CD4-positive, CD25-positive, alpha-beta regulatory T cell (primary cell): ENCODE data around the gene LHX5. TPM values are rescaled to one million over a fixed set of nuclear protein-coding genes. Genes with fewer than 3 reads are reported as not detected.
"Not testable (repeated sequence)": the region's sequence is repeated elsewhere in the genome, so short reads cannot be mapped to it uniquely, and the experiment has no call there.

Experiments used
- ATAC-seq, 2 donors: fragments of 150-1000 bp; cut with Tn5 transposase; one replicate each; pipeline ENCODE4 v1.10.0; 2021; ENCODE audit warnings: low read depth in 2 of 2, moderate number of reproducible peaks in 2 of 2, moderate library complexity in 1 of 2
- DNase-seq, 3 donors: peaks; one replicate each; pipeline versions ENCODE4 v3.0.0 to v3.0.0-alpha.2; 2012 to 2022; ENCODE audit warnings: mixed read lengths in 1 of 3
- H3K27ac ChIP-seq: one replicate; pipeline ENCODE4 v1.7.0; 2013; ENCODE audit warnings: mild to moderate bottlenecking, low read length; ENCODE audit not compliant: insufficient read depth, poor library complexity, severe bottlenecking
- H3K27me3 ChIP-seq: one replicate; pipeline ENCODE4 v1.7.0; 2013; ENCODE audit warnings: low read length; ENCODE audit not compliant: control insufficient read depth, insufficient read depth
- H3K36me3 ChIP-seq: one replicate; pipeline ENCODE4 v1.7.0; 2013; ENCODE audit warnings: mild to moderate bottlenecking, low read length, moderate library complexity; ENCODE audit not compliant: control insufficient read depth, insufficient read depth
- H3K4me1 ChIP-seq: 2 replicates; pipeline ENCODE4 v1.7.0; 2013; ENCODE audit warnings: mild to moderate bottlenecking, low read length; ENCODE audit not compliant: insufficient read depth, control insufficient read depth, poor library complexity, severe bottlenecking
- H3K4me3 ChIP-seq: one replicate; pipeline ENCODE4 v1.7.0; 2013; ENCODE audit warnings: low read depth, mild to moderate bottlenecking, low read length, moderate library complexity
- H3K9me3 ChIP-seq, 2 experiments: 1 replicate in 1 of 2; 2 replicates in 1 of 2; pipeline ENCODE4 v1.7.0; 2013; ENCODE audit warnings: low read length in 2 of 2, mild to moderate bottlenecking in 1 of 2, moderate library complexity in 1 of 2; ENCODE audit not compliant: control insufficient read depth in 2 of 2
- H3K27ac Mint-ChIP-seq, 3 donors: one replicate each; pipeline ENCODE4 v1.8.0; 2020 to 2022; ENCODE audit warnings: mild to moderate bottlenecking in 3 of 3, mixed read lengths in 3 of 3, moderate library complexity in 2 of 3
- H3K27me3 Mint-ChIP-seq: one replicate; pipeline ENCODE4 v1.8.0; 2022; ENCODE audit warnings: mild to moderate bottlenecking, mixed read lengths
- H3K36me3 Mint-ChIP-seq: one replicate; pipeline ENCODE4 v1.8.0; 2020; ENCODE audit warnings: mixed read lengths
- H3K4me1 Mint-ChIP-seq, 4 donors: one replicate each; pipeline ENCODE4 v1.8.0; 2020 to 2022; ENCODE audit warnings: mixed read lengths in 4 of 4, mild to moderate bottlenecking in 1 of 4
- H3K4me3 Mint-ChIP-seq, 4 donors: one replicate each; pipeline ENCODE4 v1.8.0; 2020 to 2022; ENCODE audit warnings: mild to moderate bottlenecking in 4 of 4, mixed read lengths in 4 of 4, moderate library complexity in 3 of 4
- H3K9me3 Mint-ChIP-seq, 7 donors: one replicate each; pipeline ENCODE4 v1.8.0; 2020 to 2022; ENCODE audit warnings: mixed read lengths in 7 of 7, mild to moderate bottlenecking in 3 of 7, moderate library complexity in 2 of 7
- polyA plus RNA-seq, 4 donors: library from polyadenylated mRNA; unstranded; fragments of 300-500 nt; fragmentation: Illumina TruSeq; gene quantifications; one replicate each; pipeline ENCODE4 v1.2.3, GENCODE V29; 2021
- total RNA-seq: library from RNA; stranded (reverse); gene quantifications from one replicate; pipeline ENCODE4 v1.2.3, GENCODE V29; 2022

LHX5 gene
- total and polyA plus RNA-seq, 5 donors from 2014 or later, result not detected

DNA sequence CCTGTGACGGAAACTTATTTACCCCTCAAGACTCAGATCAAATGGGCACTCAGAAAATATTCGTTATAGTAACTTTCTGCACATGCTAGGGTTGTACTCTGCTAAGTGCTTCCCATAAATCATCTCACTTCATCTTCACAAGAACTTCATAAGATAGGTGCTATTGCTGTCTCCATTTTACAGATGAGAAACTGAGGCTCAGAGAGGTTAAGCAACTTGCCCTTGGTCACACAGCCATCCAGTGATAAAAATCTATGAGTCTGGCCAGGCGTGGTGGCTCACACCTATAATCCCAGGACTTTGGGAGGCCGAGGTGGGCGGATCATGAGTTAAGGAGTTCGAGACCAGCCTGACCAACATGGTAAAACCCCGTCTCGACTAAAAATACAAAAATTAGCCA is 33.2 kb upstream of the LHX5 start:
- Mint-ChIP-seq H3K27ac (no peak overlapping the region), H3K27me3 (peaks cover 18% of the 10 kb centered on the region), H3K4me3 (no peak overlapping the region), H3K36me3 (no peaks in the 10 kb centered on the region), H3K9me3 (peaks cover 0 to 7% (median 2%) of the 10 kb centered on the region in 7 donors), H3K4me1 (no peaks in the 10 kb centered on the region)
- H3K9me3 ChIP-seq, result no peaks in the 10 kb centered on the region
- no peak overlapping the region for H3K4me3 ChIP-seq
- no peaks in the 10 kb centered on the region for H3K4me1 ChIP-seq
- H3K27me3 ChIP-seq, result peaks cover 6% of the 10 kb centered on the region
- ATAC-seq (no peak), DNase-seq (no peak)
- H3K27ac ChIP-seq, result no peak overlapping the region
- H3K36me3 ChIP-seq, result no peaks in the 10 kb centered on the region

DNA sequence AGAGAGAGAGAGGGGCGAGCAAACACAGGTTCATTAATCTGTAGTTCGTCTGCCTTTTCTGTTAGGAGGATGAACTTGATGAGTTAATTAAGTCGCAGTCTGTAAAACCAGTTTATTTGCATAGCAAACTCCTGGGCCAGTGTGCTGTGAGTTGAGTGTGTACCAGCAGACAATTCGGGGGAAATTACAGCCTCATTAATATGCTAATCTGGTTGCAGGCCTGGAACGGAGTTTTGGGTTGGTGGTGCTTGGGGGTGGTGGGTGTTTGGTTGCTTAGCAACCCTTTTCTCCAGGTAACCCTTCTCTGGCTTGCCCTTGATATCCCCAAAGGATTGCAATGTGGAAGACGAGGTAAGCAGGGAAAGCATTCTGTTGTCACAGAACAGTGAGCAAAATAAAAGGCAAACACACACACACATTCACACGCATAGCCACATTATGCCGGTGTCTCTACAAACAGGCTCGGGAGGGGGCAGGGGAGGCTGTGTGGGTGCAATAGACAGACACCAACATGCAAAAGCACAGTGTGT is 29.2 kb upstream of the LHX5 start:
- no peak for DNase-seq
- Mint-ChIP-seq H3K4me1 (no peaks in the 10 kb centered on the region), H3K27me3 (peaks cover 12% of the 10 kb centered on the region), H3K27ac (no peak overlapping the region), H3K36me3 (no peaks in the 10 kb centered on the region), H3K4me3 (no peak overlapping the region), H3K9me3 (peaks cover 0 to 4% (median 0%) of the 10 kb centered on the region in 7 donors)
- no peaks in the 10 kb centered on the region for H3K4me1 ChIP-seq
- H3K27ac ChIP-seq, result no peak overlapping the region
- H3K9me3 ChIP-seq, result no peaks in the 10 kb centered on the region
- peaks cover 9% of the 10 kb centered on the region for H3K27me3 ChIP-seq
- H3K4me3 ChIP-seq, result no peak overlapping the region
- no peaks in the 10 kb centered on the region for H3K36me3 ChIP-seq
- ATAC-seq, result no peak

DNA sequence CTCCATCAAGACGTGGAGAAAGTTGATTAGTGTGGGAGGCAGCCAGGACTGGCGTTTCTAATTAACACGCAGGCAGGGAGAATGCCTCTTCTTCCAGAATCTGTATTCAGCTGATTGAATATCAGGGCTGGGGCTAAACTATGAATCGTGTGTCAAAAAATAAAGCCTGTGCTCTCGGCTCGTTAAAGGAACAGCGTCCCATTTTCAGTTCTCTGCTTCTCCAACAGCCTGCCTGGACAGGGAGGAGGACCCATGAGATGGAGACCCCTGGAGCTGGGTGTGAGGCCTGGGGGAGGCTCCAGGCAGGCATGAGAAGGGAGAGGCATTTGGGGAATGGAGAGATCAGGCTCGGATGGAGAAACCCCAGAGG is 28.6 kb upstream of the LHX5 start:
- Mint-ChIP-seq H3K4me1 (no peaks in the 10 kb centered on the region), H3K4me3 (no peak overlapping the region), H3K36me3 (no peaks in the 10 kb centered on the region), H3K27ac (no peak overlapping the region), H3K9me3 (peaks cover 0 to 4% (median 0%) of the 10 kb centered on the region in 7 donors), H3K27me3 (peaks cover 11% of the 10 kb centered on the region)
- no peak for DNase-seq
- no peak overlapping the region for H3K27ac ChIP-seq
- no peak overlapping the region for H3K4me3 ChIP-seq
- H3K4me1 ChIP-seq, result no peaks in the 10 kb centered on the region
- no peaks in the 10 kb centered on the region for H3K36me3 ChIP-seq
- no peaks in the 10 kb centered on the region for H3K9me3 ChIP-seq
- ATAC-seq, result no peak
- peaks cover 9% of the 10 kb centered on the region for H3K27me3 ChIP-seq

DNA sequence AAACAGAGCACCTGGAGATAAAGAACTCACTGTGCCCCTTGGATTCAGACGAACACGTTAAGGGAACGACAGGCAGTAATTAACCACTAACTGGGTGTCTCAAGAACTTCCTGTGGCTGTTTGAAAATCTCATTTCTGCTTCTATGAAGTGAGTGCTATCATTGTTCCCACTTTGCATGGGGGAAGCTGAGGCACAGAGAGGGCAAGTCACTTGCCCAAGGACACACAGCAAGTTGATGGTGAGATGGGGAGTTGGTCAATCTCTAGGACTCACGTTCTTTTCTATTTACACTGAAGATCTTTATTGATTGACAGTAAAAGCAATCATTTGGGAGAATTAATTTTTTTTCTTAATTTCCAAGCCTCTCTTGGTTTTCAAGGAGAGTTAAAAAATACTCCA is 26.8 kb upstream of the LHX5 start:
- Mint-ChIP-seq H3K27me3 (peaks cover 11% of the 10 kb centered on the region), H3K4me1 (no peaks in the 10 kb centered on the region), H3K4me3 (no peak overlapping the region), H3K27ac (no peak overlapping the region), H3K9me3 (peaks cover 0 to 4% (median 0%) of the 10 kb centered on the region in 7 donors), H3K36me3 (no peaks in the 10 kb centered on the region)
- ATAC-seq (no peak), DNase-seq (no peak)
- peaks cover 9% of the 10 kb centered on the region for H3K27me3 ChIP-seq
- H3K9me3 ChIP-seq, result no peaks in the 10 kb centered on the region
- H3K4me1 ChIP-seq, result no peaks in the 10 kb centered on the region
- no peak overlapping the region for H3K4me3 ChIP-seq
- H3K36me3 ChIP-seq, result no peaks in the 10 kb centered on the region
- no peak overlapping the region for H3K27ac ChIP-seq

GRCh38 chr12:113497693-113498092 is 26.0 kb upstream of the LHX5 start:
- no peak overlapping the region for H3K27ac Mint-ChIP-seq
- no peaks in the 10 kb centered on the region for H3K9me3 ChIP-seq
- no peaks in the 10 kb centered on the region for H3K4me1 Mint-ChIP-seq
- H3K36me3 Mint-ChIP-seq, result no peaks in the 10 kb centered on the region
- H3K27me3 Mint-ChIP-seq, result peaks cover 11% of the 10 kb centered on the region
- H3K4me3 ChIP-seq, result no peak overlapping the region
- no peaks in the 10 kb centered on the region for H3K4me1 ChIP-seq
- no peak overlapping the region for H3K27ac ChIP-seq
- DNase-seq, result no peak
- H3K27me3 ChIP-seq, result peaks cover 9% of the 10 kb centered on the region
- ATAC-seq, result no peak
- H3K9me3 Mint-ChIP-seq, result peaks cover 0 to 5% (median 2%) of the 10 kb centered on the region in 7 donors
- H3K4me3 Mint-ChIP-seq, result no peak overlapping the region
- H3K36me3 ChIP-seq, result no peaks in the 10 kb centered on the region

- H3K9me3 Mint-ChIP-seq, H3K27me3 Mint-ChIP-seq, H3K4me1 Mint-ChIP-seq, ATAC-seq, H3K36me3 Mint-ChIP-seq, H3K4me3 Mint-ChIP-seq, H3K4me3 ChIP-seq, DNase-seq, H3K27me3 ChIP-seq, H3K27ac ChIP-seq, H3K4me1 ChIP-seq, H3K27ac Mint-ChIP-seq, H3K36me3 ChIP-seq, H3K9me3 ChIP-seq: not testable (repeated sequence)
Observed at GRCh38 chr12:113495941-113496340, 24.3 kb upstream of the LHX5 start.

DNA sequence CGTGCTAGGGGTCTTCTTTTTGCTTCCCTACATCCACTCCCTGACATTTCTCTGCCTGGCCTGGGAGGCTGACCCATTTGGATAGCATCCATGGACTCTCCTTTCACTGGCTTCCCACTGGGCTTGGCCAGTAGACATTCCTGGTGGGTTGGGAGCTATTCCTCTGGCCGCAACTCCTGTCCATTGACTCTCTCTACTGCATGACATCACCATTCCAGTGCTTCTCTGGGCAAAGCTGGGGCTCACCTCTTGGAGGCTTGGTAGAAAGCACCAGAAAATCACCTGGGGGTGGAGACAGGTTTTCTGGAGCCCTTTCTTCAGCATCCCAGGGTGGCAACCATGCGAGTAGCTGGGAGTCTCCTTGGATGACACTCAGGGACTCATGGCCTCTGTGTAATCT is 16.7 kb upstream of the LHX5 start:
- peaks cover 6% of the 10 kb centered on the region for H3K27me3 ChIP-seq
- Mint-ChIP-seq H3K4me3 (no peak overlapping the region), H3K36me3 (no peaks in the 10 kb centered on the region), H3K27ac (no peak overlapping the region), H3K27me3 (peaks cover 31% of the 10 kb centered on the region), H3K4me1 (no peaks in the 10 kb centered on the region), H3K9me3 (peaks cover 0 to 11% (median 2%) of the 10 kb centered on the region in 7 donors)
- no peaks in the 10 kb centered on the region for H3K9me3 ChIP-seq
- no peak for ATAC-seq
- no peaks in the 10 kb centered on the region for H3K4me1 ChIP-seq
- H3K36me3 ChIP-seq, result no peaks in the 10 kb centered on the region
- no peak for DNase-seq
- no peak overlapping the region for H3K4me3 ChIP-seq
- H3K27ac ChIP-seq, result no peak overlapping the region

DNA sequence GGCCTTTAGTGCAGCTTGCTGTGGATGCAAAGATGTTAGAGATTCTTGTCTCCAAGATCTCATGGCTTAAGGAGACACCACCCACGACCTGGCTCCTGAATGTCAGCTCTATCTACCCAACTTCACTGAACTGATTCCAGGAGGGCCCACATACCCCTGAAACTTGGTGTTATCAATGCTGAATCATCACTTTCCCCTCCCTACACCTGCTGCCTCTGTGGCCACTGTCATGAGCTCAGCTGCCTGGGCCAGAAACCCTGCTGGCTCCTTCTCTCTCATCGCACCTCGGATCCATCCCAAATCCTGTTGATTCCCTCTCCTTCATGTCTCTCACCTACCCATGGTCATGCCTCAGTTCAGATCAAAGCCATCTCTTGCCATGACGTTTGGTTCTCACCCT is 15.1 kb upstream of the LHX5 start:
- H3K27ac Mint-ChIP-seq, result no peak overlapping the region
- no peaks in the 10 kb centered on the region for H3K9me3 ChIP-seq
- DNase-seq (no peak), ATAC-seq (no peak)
- no peak overlapping the region for H3K4me3 Mint-ChIP-seq
- no peaks in the 10 kb centered on the region for H3K36me3 Mint-ChIP-seq
- H3K4me3 ChIP-seq, result no peak overlapping the region
- H3K4me1 ChIP-seq, result no peaks in the 10 kb centered on the region
- peaks cover 0 to 6% (median 2%) of the 10 kb centered on the region in 7 donors for H3K9me3 Mint-ChIP-seq
- no peak overlapping the region for H3K27ac ChIP-seq
- peaks cover 17% of the 10 kb centered on the region for H3K27me3 ChIP-seq
- no peaks in the 10 kb centered on the region for H3K36me3 ChIP-seq
- peaks cover 41% of the 10 kb centered on the region for H3K27me3 Mint-ChIP-seq
- H3K4me1 Mint-ChIP-seq, result no peaks in the 10 kb centered on the region
